ENCODE results near the gene SRSF4. TPM values are rescaled to one million over a fixed set of nuclear protein-coding genes. Genes with fewer than 3 reads are reported as not detected.

The SRSF4 gene
- total RNA-seq = 27.6 and 45.8 TPM in 2 replicates

GRCh38 chr1:29181413-29182225 lies at the start of gene SRSF4:
Gene SRSF4 (minus strand): TSS chr1:29181900. CDS start chr1:29181752, 148 bp downstream.

GRCh38 chr1:29230553-29231378 lies 49.1 kb upstream of the SRSF4 start, which contains the start of gene MECR:
Gene MECR (minus strand): TSS chr1:29230934. CDS start chr1:29230906, 28 bp downstream.

GRCh38 chr1:29123887-29124365 lies 57.8 kb downstream of the SRSF4 start, which contains the start of gene TMEM200B:
Gene TMEM200B (minus strand): TSS chr1:29123903. CDS start chr1:29121828, 2,075 bp downstream.

Other genes starting within 250 kb of the SRSF4 start
- gene TMEM200B, start 58.0 kb downstream of the SRSF4 start, total RNA-seq = 10.1 and 13.4 TPM in 2 replicates
- 15.6 and 15.9 TPM in 2 replicates for gene MECR, start 49.0 kb upstream of the SRSF4 start, total RNA-seq
- 18.8 and 37.9 TPM in 2 replicates for gene PTPRU, start 54.6 kb upstream of the SRSF4 start, total RNA-seq